Activated naive CD8-positive, alpha-beta T cell treated with anti-CD3 and anti-CD28 coated beads, Interleukin-2, amount 10 ng/mL, durations not matched to agents 7 days and 5 days (primary cell): Measurements from ENCODE around the gene PCMTD2. TPM values are rescaled to one million over a fixed set of nuclear protein-coding genes. Genes with fewer than 3 reads are reported as not detected.
A peak's percentile ranks its signal among the peaks of the same experiment; 100 is the strongest.
"Not testable (repeated sequence)": the region's sequence is repeated elsewhere in the genome, so short reads cannot be mapped to it uniquely, and the experiment has no call there.

ENCODE experiments used
- ATAC-seq: fragments of 150-1000 bp; cut with Tn5 transposase; one replicate; pipeline ENCODE4 v1.10.0; 2021; ENCODE audit warnings: low read depth, moderate library complexity
- POLR2A ChIA-PET: fragments of 350-600 bp; sonication (Branson Sonifier 250); formaldehyde crosslinking; loops from one replicate; lab custom pipeline; 2021; ENCODE audit warnings: antibody characterized with exemption; lab: Charles Lee
- DNase-seq: peaks from one replicate; pipeline ENCODE4 v3.0.0; 2021
- H3K27ac Mint-ChIP-seq: one replicate; pipeline ENCODE4 v1.8.0; 2022; ENCODE audit warnings: mild to moderate bottlenecking, mixed read lengths
- H3K27me3 Mint-ChIP-seq: one replicate; pipeline ENCODE4 v1.8.0; 2022; ENCODE audit warnings: mild to moderate bottlenecking, moderate library complexity, mixed read lengths
- H3K36me3 Mint-ChIP-seq: one replicate; pipeline ENCODE4 v1.8.0; 2021; ENCODE audit warnings: mild to moderate bottlenecking, mixed read lengths
- H3K4me1 Mint-ChIP-seq: one replicate; pipeline ENCODE4 v1.8.0; 2021; ENCODE audit warnings: mixed read lengths
- H3K4me3 Mint-ChIP-seq: one replicate; pipeline ENCODE4 v1.8.0; 2022; ENCODE audit warnings: mild to moderate bottlenecking, moderate library complexity, mixed read lengths
- H3K9me3 Mint-ChIP-seq: one replicate; pipeline ENCODE4 v1.8.0; 2021; ENCODE audit warnings: mixed read lengths
- total RNA-seq, 2 experiments: library from RNA; stranded (reverse); gene quantifications; one replicate each; pipeline ENCODE4 v1.2.3, GENCODE V29; 2021

Gene PCMTD2
- total RNA-seq, 2 experiments from 2014 or later: 74.5 to 83.1 TPM

DNA sequence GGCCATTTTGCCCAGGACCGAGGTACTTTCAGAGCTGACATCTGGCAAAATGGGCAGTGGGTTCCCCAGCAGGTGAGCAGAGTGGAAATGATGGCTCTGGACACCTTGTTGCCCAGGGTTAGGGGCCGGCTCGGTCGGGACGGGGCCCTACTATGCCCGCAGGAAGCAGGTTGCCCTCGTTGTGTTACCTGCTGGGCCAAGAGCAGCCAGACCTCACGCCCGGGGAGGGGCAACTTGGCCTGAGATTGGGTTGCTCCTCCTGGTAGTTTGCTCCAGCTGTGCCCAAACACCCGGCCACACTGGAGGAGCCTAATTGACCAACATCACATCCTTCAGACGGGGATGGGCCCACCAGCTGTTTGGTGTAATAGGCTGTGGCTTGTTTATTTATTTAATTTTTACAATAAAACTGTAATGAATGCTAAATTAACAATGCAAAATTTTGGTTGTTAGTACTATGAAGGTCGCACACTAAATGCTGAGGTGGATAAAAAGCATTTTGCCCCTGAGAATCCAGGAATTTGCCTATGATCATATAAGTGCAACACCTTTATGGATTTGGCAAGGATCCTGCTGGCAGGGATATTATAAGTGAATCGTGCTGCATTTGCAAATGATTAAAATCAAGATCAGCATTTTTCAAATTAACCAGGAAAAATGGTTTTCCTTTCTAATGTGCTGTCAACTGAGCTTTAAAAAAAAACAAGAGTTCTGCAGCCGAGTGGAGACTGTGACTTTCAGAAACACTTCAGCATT, 26.6 kb upstream of the PCMTD2 start:
- H3K4me3 Mint-ChIP-seq: no peak overlapping the region
- no peaks in the 10 kb centered on the region for H3K9me3 Mint-ChIP-seq
- ATAC-seq (no peak), DNase-seq (no peak)
- H3K36me3 Mint-ChIP-seq: no peaks in the 10 kb centered on the region
- H3K27me3 Mint-ChIP-seq: no peaks in the 10 kb centered on the region
- POLR2A ChIA-PET: no interaction called here
- no peak overlapping the region for H3K27ac Mint-ChIP-seq
- peaks cover 5% of the 10 kb centered on the region for H3K4me1 Mint-ChIP-seq

DNA sequence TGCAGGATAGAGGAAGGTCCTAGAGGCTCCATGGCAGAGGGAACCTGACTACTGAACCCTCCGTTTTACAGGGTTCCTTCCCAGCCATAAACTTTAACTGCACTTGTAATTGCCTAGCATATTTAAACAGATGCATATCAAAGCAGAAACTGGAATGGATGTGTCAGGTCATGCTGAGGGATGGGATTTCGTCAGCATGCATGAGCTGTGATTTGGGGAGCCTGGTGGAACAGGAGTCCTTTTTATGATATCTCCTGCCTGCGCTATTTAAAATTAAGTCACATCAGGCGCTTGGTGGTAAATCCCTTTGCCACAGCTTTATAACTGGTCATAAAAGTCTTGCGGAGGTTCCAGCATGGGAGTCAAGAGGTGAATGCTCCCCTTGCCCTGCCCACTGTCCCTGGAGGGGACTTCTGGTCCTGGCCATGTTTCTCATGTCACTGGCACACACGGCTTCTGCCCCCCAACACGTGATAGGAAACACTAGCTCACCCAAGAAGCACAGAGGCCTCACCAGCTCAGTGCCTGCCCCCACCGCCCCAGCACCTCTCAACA, 26.0 kb upstream of the PCMTD2 start:
- POLR2A ChIA-PET: no interaction called here
- Mint-ChIP-seq H3K4me1 (peaks cover 5% of the 10 kb centered on the region), H3K4me3 (no peak overlapping the region), H3K36me3 (no peaks in the 10 kb centered on the region), H3K27ac (no peak overlapping the region), H3K27me3 (no peaks in the 10 kb centered on the region), H3K9me3 (no peaks in the 10 kb centered on the region)
- ATAC-seq: no peak
- DNase-seq: no peak

DNA sequence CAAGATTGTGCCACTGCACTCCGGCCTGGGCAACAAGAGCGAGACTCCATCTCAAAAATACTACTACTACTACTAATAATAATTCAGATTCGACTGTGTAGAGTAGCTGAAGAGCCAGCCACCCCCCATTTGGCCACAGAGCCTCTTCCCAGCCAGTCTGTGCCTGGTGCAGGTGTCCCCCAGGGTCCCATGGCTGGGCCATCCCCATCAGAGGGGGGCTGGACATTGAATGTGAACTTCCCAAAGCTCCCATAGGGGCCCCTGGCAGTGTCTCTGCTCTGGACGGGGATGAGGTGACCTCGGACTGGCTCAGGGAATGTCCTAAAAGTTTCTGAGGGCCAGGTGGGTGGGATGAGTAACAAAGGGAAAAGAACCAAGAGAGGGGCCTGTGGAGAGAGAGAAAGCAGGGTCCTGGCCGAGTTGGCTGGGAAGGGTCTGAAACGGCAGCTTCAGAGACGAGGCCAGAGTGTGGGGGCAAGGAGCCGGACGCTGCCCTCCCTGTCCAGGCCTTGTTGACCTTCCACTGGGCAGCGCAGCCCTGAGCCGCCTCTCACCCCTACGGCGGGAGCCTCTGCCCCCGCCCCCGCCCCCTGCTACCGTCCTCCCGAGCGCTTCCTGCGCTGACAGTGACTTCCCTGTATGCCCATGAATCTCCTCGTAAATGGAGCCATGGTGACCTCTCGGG, 24.9 kb upstream of the PCMTD2 start:
- H3K36me3 Mint-ChIP-seq: no peaks in the 10 kb centered on the region
- peak overlapping the region; percentile 30 for H3K27ac Mint-ChIP-seq
- no peak overlapping the region for H3K4me3 Mint-ChIP-seq
- ATAC-seq (no peak), DNase-seq (no peak)
- peaks cover 3% of the 10 kb centered on the region for H3K4me1 Mint-ChIP-seq
- H3K27me3 Mint-ChIP-seq: no peaks in the 10 kb centered on the region
- H3K9me3 Mint-ChIP-seq: no peaks in the 10 kb centered on the region
- POLR2A ChIA-PET: no interaction called here

DNA sequence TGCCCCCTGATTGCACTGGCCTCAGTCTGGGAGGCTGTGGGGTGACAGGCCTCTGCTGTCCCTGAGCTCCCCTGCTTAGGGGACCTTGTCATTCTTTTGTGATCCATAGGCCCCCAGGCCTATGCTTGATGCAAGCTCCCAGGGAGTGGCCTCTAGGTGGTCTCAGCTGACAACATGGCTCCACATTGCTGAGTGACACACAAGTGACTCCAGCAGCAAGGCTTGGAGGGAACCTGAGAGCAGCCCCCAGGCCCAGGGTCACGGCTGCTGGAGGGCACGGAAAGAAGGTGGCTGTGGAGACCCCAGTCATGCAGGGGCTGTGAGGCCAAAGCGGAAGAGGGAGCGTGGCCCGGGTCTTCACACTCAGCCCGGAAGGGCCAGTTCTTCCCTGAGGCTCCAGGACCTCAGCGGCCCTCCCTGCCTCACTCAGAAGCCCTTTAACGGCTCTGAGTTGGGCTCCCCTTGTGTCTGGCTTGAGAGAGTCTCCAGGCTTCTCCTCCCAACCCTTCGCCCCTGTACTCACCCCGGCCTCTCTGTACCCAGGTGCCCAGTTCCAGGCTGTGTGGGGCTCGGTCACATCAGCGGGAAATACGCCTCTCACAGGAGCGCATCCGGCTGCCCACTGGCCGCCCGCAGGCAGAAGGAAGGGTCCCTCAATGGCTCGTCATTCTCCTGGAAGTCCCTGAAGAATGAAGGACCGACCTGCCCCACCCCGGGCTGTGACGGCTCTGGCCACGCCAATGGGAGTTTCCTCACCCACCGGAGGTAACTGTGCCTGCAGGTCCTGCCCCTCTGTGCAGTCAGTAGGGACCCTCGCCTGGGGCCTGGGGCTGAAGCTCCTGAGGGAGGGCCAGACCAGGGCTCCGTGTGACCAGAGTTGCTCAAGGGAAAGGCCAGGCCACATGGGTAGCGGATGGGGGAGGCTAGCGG, 23.7 kb upstream of the PCMTD2 start:
- Mint-ChIP-seq H3K9me3 (no peaks in the 10 kb centered on the region), H3K27ac (no peak overlapping the region), H3K4me3 (no peak overlapping the region), H3K36me3 (no peaks in the 10 kb centered on the region), H3K27me3 (no peaks in the 10 kb centered on the region), H3K4me1 (peaks cover 3% of the 10 kb centered on the region)
- ATAC-seq (no peak), DNase-seq (no peak)
- POLR2A ChIA-PET: no interaction called here

DNA sequence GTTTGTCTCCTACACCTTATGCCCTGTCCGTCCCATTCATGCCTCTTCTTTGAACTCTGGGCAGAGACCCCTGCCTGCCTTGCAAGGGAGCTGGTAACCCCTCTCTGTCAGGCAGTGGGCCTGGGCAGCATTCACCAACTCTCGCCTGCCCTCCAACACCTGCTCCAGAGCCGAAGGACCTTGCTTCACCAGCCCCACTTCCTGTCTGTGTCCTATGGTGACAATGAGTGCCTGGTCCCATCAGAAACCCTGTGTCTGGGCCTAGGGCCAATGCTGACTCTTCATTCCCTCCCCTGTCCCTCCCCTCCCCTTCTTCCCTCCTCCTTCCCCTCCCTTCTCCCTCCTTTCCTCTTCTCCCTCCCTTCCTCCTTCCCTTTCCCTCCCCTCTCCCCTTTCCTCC, 22.8 kb upstream of the PCMTD2 start:
- POLR2A ChIA-PET: no interaction called here
- Mint-ChIP-seq H3K9me3 (no peaks in the 10 kb centered on the region), H3K27ac (no peak overlapping the region), H3K36me3 (no peaks in the 10 kb centered on the region), H3K4me1 (peaks cover 3% of the 10 kb centered on the region), H3K4me3 (no peak overlapping the region), H3K27me3 (no peaks in the 10 kb centered on the region)
- DNase-seq: no peak
- ATAC-seq: peak; percentile 43

DNA sequence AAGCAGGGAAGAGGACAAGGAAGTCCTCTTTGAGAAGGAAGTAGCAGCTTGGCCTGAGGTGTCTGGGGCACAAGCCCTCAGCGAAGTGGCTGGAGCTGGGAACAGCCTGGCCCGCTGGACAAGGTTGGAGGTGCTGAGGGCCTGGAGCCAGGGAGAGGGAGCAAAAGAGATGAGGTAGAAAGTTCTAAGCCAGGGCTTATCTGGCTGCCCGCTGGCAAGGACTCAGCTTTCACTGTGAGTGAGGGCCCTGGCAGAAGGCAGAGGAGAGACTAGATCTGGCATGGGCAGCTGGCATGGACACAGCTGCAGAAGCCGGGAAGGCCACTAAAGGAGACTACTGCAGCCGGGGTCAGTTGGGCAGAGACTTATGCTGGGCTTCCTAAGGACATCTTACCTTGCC, 21.8 kb upstream of the PCMTD2 start:
- Mint-ChIP-seq H3K9me3 (no peaks in the 10 kb centered on the region), H3K4me3 (no peak overlapping the region), H3K4me1 (peaks cover 1% of the 10 kb centered on the region), H3K36me3 (no peaks in the 10 kb centered on the region), H3K27ac (peak overlapping the region; percentile 17), H3K27me3 (no peaks in the 10 kb centered on the region)
- ATAC-seq (no peak), DNase-seq (no peak)
- POLR2A ChIA-PET: no interaction called here

DNA sequence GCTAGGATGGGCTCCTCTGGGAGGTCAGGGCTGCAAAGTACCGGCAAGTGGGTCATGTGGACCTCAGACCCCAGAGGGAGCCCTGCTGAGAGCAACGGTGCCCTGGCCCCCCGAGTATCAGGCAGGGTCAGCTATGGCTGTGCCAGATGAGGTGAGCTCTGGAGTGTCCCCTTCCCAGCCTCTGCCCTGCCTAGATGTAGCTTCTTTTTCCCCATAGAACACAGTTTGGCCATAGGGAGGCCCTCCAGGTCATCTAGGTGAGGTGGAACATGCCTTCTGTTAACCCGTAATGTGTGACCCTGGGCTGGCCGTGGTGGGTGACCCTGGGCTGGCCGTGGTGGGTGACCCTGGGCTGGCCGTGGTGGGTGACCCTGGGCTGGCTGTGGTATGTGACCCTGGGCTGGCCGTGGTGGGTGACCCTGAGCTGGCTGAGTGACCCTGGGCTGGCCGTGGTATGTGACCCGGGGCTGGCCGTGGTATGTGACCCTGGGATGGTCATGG, 21.2 kb upstream of the PCMTD2 start:
- Mint-ChIP-seq H3K27ac (no peak overlapping the region), H3K4me1 (peaks cover 1% of the 10 kb centered on the region), H3K36me3 (no peaks in the 10 kb centered on the region), H3K27me3 (no peaks in the 10 kb centered on the region), H3K4me3 (no peak overlapping the region), H3K9me3 (no peaks in the 10 kb centered on the region)
- POLR2A ChIA-PET: no interaction called here
- ATAC-seq (no peak), DNase-seq (peak; percentile 30)

DNA sequence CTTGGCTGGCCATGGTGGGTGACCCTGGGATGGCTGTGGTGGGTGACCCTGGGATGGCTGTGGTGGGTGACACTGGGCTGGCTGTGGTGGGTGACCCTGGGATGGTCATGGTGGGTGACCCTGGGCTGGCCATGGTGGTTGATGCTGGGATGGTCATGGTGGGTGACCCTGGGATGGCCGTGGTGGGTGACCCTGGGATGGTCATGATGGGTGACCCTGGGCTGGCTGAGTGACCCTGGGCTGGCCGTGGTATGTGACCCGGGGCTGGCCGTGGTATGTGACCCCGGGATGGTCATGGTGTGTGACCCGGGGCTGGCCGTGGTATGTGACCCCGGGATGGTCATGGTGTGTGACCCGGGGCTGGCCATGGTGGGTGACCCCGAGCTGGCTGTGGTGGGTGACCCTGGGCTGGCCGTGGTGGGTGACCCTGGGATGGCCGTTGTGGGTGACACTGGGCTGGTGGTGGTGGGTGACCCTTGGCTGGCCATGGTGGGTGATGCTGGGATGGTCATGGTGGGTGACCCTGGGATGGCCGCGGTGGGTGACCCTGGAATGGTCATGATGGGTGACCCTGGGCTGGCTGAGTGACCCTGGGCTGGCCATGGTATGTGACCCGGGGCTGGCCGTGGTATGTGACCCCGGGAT, 20.5 kb upstream of the PCMTD2 start:
- H3K36me3 Mint-ChIP-seq, ATAC-seq, H3K9me3 Mint-ChIP-seq, H3K27me3 Mint-ChIP-seq, H3K27ac Mint-ChIP-seq, POLR2A ChIA-PET, H3K4me3 Mint-ChIP-seq, H3K4me1 Mint-ChIP-seq: not testable (repeated sequence)
- DNase-seq: peak; percentile 25

DNA sequence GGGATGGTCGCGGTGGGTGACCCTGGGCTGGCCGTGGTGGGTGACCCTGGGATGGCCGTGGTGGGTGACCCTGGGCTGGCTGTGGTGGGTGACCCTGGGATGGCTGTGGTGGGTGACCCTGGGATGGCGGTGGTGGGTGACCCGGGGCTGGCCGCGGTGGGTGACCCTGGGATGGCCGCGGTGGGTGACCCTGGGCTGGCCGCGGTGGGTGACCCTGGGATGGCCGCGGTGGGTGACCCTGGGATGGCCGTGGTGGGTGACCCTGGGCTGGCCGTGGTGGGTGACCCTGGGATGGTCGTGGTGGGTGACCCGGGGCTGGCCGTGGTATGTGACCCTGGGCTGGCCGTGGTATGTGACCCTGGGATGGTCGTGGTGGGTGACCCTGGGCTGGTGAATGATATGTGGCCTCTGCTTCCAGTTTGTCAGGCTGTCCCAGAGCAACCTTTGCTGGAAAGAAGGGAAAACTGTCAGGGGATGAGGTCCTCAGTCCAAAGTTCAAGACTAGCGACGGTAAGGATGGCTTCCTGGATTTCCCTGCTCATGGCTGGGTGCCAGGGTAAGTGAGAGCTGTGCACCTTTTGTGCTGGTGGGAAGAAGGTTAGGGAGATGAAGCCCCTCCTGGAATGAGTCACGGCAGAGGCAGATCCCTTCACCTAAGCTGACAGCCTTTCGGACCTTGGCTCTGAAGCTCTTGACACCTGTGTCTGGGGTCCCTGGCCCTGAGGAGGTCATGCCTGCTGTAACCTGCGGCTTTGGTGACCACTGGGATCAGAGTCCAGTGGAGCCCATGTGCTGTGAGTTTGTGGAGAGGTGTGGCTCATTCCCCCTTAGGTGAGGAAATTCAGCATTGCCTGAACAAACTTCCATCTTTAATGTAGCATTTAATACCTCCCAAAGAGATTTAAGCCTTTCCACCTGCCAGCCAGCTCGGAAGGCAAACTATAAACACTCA, 19.1 kb upstream of the PCMTD2 start:
- Mint-ChIP-seq H3K27ac (no peak overlapping the region), H3K27me3 (no peaks in the 10 kb centered on the region)

DNA sequence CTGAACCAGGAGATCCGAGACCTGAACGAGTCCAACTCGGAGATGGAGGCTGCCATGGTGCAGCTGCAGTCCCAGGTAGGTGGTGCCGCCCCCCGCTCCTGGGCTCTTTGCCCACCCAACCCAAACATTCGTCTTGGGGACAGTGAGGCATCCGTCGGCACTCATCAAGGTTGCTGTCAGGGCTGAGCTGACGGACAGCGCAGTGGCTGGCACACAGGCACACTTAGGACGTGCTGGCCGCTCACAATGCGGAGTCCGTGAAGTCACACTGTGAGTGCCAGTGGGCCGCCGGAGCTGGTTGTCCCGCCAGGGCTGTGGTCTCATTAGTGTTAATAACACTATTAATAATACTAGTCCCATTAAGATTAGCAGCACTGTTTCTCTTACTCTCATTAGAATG, 18.2 kb upstream of the PCMTD2 start:
- peak; percentile 25 for DNase-seq
- H3K27ac Mint-ChIP-seq: no peak overlapping the region
- ATAC-seq: no peak
- no peaks in the 10 kb centered on the region for H3K36me3 Mint-ChIP-seq
- POLR2A ChIA-PET: no interaction called here
- H3K4me3 Mint-ChIP-seq: no peak overlapping the region
- no peaks in the 10 kb centered on the region for H3K4me1 Mint-ChIP-seq
- H3K27me3 Mint-ChIP-seq: no peaks in the 10 kb centered on the region
- no peaks in the 10 kb centered on the region for H3K9me3 Mint-ChIP-seq

More for the DNA sequence above, 19.1 kb upstream of the PCMTD2 start:
- DNase-seq (peak; percentile 20), ATAC-seq (no peak)
- no peaks in the 10 kb centered on the region for H3K36me3 Mint-ChIP-seq
- H3K9me3 Mint-ChIP-seq: no peaks in the 10 kb centered on the region
- H3K4me3 Mint-ChIP-seq: no peak overlapping the region
- H3K4me1 Mint-ChIP-seq: no peaks in the 10 kb centered on the region
- POLR2A ChIA-PET: no interaction called here

DNA sequence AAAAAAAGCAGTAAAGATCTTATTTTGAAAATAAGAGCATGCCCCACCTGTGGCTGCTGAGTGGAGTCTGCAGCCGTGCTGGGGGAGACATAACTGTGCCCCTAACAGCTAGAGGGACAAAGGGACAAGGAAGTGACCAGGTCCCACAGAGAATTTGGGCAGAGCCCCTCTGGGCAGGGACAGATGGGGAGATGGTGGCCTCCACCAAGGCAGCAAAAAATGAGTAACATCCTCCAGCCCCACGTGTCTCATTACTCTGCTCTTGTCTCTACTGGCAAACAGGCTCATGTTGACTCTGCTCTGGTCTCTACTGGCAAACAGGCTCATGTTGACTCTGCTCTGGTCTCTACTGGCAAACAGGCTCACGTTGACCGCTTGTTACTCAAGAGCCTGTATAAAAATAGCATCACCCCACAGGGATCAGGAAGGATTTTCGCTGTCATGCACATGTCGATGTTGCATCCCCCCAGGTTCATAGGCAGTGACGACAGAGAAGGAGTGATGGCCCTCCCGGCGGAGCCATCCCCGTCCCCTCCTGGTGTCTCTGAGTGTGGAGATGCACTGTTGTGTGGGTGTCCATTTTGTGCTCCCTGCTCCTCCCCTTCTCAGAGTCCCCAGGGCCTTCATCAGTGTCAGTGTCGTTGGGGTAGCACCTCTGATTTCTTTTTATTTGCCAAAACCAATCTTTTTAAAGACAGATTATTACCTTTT, 17.3 kb upstream of the PCMTD2 start:
- no peaks in the 10 kb centered on the region for H3K4me1 Mint-ChIP-seq
- H3K27me3 Mint-ChIP-seq: no peaks in the 10 kb centered on the region
- POLR2A ChIA-PET: no interaction called here
- no peaks in the 10 kb centered on the region for H3K9me3 Mint-ChIP-seq
- H3K27ac Mint-ChIP-seq: no peak overlapping the region
- no peaks in the 10 kb centered on the region for H3K36me3 Mint-ChIP-seq
- H3K4me3 Mint-ChIP-seq: no peak overlapping the region
- ATAC-seq (no peak), DNase-seq (peak; percentile 11)
